ENCODE data around the gene CNN3. TPM values are rescaled to one million over a fixed set of nuclear protein-coding genes. Genes with fewer than 3 reads are reported as not detected.
"Not testable (repeated sequence)": the region's sequence is repeated elsewhere in the genome, so short reads cannot be mapped to it uniquely, and the experiment has no call there.

Gene CNN3
- total RNA-seq, 4 donors from 2014 or later, result 148 to 216 (median 175) TPM

- ATAC-seq (ENCODE audit: low FRiP score), result no peak
- no peak for TF ChIP-seq CTCF (IDR thresholded peaks at IDR 0.05)
- no peak for DNase-seq (ENCODE audit: low spot score)
Measured at GRCh38 chr1:94951046-94951445, 24.1 kb upstream of the CNN3 start.

- peak; percentile 68 for ATAC-seq (ENCODE audit: low FRiP score)
- no peak for TF ChIP-seq CTCF (IDR thresholded peaks at IDR 0.05)
- DNase-seq (ENCODE audit: low spot score), result no peak
Measured at GRCh38 chr1:94949681-94950661, 23.1 kb upstream of the CNN3 start.

GRCh38 chr1:94947437-94947836, 20.5 kb upstream of the CNN3 start:
- ATAC-seq (ENCODE audit: low FRiP score), result no peak
- DNase-seq (ENCODE audit: low spot score), result no peak
- TF ChIP-seq CTCF (IDR thresholded peaks at IDR 0.05), result no peak

- ATAC-seq (ENCODE audit: low FRiP score) (no peak), DNase-seq (ENCODE audit: low spot score) (no peak)
- no peak for TF ChIP-seq CTCF (IDR thresholded peaks at IDR 0.05)
Measured at GRCh38 chr1:94946886-94947285, 20.0 kb upstream of the CNN3 start.

- DNase-seq (ENCODE audit: low spot score) (no peak), ATAC-seq (ENCODE audit: low FRiP score) (no peak)
Measured at GRCh38 chr1:94942171-94943128, 15.5 kb upstream of the CNN3 start.

GRCh38 chr1:94941480-94941879, 14.6 kb upstream of the CNN3 start:
- ATAC-seq (ENCODE audit: low FRiP score); DNase-seq (ENCODE audit: low spot score): not testable (repeated sequence)

More at GRCh38 chr1:94942171-94943128, 15.5 kb upstream of the CNN3 start:
- no peak for TF ChIP-seq CTCF (IDR thresholded peaks at IDR 0.05)

- TF ChIP-seq CTCF (IDR thresholded peaks at IDR 0.05), result no peak
- ATAC-seq (ENCODE audit: low FRiP score) (no peak), DNase-seq (ENCODE audit: low spot score) (no peak)
Measured at GRCh38 chr1:94940738-94941137, 13.8 kb upstream of the CNN3 start.
